Neural cell (in vitro differentiated cells): ENCODE measurements around the gene MAFB. TPM values are rescaled to one million over a fixed set of nuclear protein-coding genes. Genes with fewer than 3 reads are reported as not detected.

Source experiments
- H2AFZ ChIP-seq: fragments of 200-600, 300-800 bp; sonication (generic), shearing (Covaris generic); 2 replicates; pipeline ENCODE4 v1.6.0; 2014; ENCODE audit warnings: low read depth, mild to moderate bottlenecking, antibody characterized with exemption, low read length, moderate library complexity
- H3F3A ChIP-seq: fragments of 200-600 bp; shearing (Covaris generic); 2 replicates; pipeline ENCODE4 v1.6.1; 2016; ENCODE audit warnings: mild to moderate bottlenecking, moderate library complexity, mixed read lengths, antibody characterized with exemption, low read length; ENCODE audit not compliant: insufficient read depth, poor library complexity, severe bottlenecking
- H3K27ac ChIP-seq: fragments of 200-600, 300-800 bp; sonication (generic), shearing (Covaris generic); 2 replicates; pipeline ENCODE4 v1.5.1; 2014; ENCODE audit warnings: mild to moderate bottlenecking, low read length, moderate library complexity
- H3K27me3 ChIP-seq: fragments of 300-800, 200-600 bp; sonication (generic), shearing (Covaris generic); 2 replicates; pipeline ENCODE4 v1.6.0; 2014; ENCODE audit warnings: mild to moderate bottlenecking, low read depth, low read length, moderate library complexity; ENCODE audit not compliant: insufficient read depth
- H3K36me3 ChIP-seq: fragments of 300-800, 200-600 bp; sonication (generic), shearing (Covaris generic); 2 replicates; pipeline ENCODE4 v1.5.1; 2014; ENCODE audit warnings: mild to moderate bottlenecking, antibody characterized with exemption, low read length, moderate library complexity; ENCODE audit not compliant: insufficient read depth
- H3K4me2 ChIP-seq: fragments of 300-800, 200-600 bp; sonication (generic), shearing (Covaris generic); 2 replicates; pipeline ENCODE4 v1.6.0; 2014; ENCODE audit warnings: mild to moderate bottlenecking, low read length
- H3K4me3 ChIP-seq: fragments of 300-800, 200-600 bp; sonication (generic), shearing (Covaris generic); 2 replicates; pipeline ENCODE4 v1.5.1; 2014; ENCODE audit warnings: mild to moderate bottlenecking, low read length, moderate library complexity
- H3K79me2 ChIP-seq: fragments of 200-600 bp; shearing (Covaris generic); replicated peaks from 2 replicates; pipeline ENCODE4 v1.6.0; 2014; ENCODE audit warnings: mild to moderate bottlenecking, low read length, moderate library complexity; ENCODE audit not compliant: insufficient read depth
- H3K9ac ChIP-seq: fragments of 300-800, 200-600 bp; sonication (generic), shearing (Covaris generic); 2 replicates; pipeline ENCODE4 v1.6.1; 2016; ENCODE audit warnings: mild to moderate bottlenecking, low read length, mixed read lengths
- H3K9me2 ChIP-seq: fragments of 200-600 bp; shearing (Covaris generic); 2 replicates; pipeline ENCODE4 v1.6.1; 2016; ENCODE audit warnings: mild to moderate bottlenecking, low read length, mixed read lengths; ENCODE audit not compliant: insufficient read depth
- H3K9me3 ChIP-seq: fragments of 200-600, 300-800 bp; sonication (generic), shearing (Covaris generic); 2 replicates; pipeline ENCODE4 v1.6.1; 2016; ENCODE audit warnings: mild to moderate bottlenecking, mixed run types, low read length, moderate library complexity, mixed read lengths
- H4K20me1 ChIP-seq: fragments of 200-600 bp; shearing (Covaris generic); 2 replicates; pipeline ENCODE4 v1.6.1; 2016; ENCODE audit warnings: mild to moderate bottlenecking, mixed run types; ENCODE audit not compliant: insufficient read depth
- EP300 ChIP-seq: fragments of 450-650 bp; conservative IDR thresholded peaks from 2 replicates; pipeline ENCODE4 v1.6.1; 2014; ENCODE audit warnings: antibody characterized with exemption, mild to moderate bottlenecking, moderate library complexity; ENCODE audit not compliant: poor library complexity, severe bottlenecking
- EZH2 ChIP-seq: fragments of 200-600, 300-800 bp; shearing (Covaris generic), sonication (generic); IDR thresholded peaks from 2 replicates; pipeline ENCODE4 v1.6.1; 2014; ENCODE audit warnings: antibody characterized with exemption, low read length, borderline replicate concordance, mild to moderate bottlenecking; ENCODE audit not compliant: insufficient read depth, poor library complexity, severe bottlenecking
- MXI1 ChIP-seq: fragments of 450-650 bp; conservative IDR thresholded peaks from 2 replicates; pipeline ENCODE4 v1.6.1; 2014; ENCODE audit warnings: antibody characterized with exemption, mild to moderate bottlenecking; ENCODE audit not compliant: poor library complexity, severe bottlenecking
- POLR2AphosphoS5 ChIP-seq: IDR thresholded peaks from 2 replicates; pipeline ENCODE4 v1.6.1; 2012
- RAD21 ChIP-seq: fragments of 450-650 bp; conservative IDR thresholded peaks from 2 replicates; pipeline ENCODE4 v1.6.1; 2014; ENCODE audit warnings: antibody characterized with exemption, mild to moderate bottlenecking, moderate library complexity
- REST ChIP-seq: IDR thresholded peaks from 2 replicates; pipeline ENCODE4 v1.6.1; 2012; ENCODE audit warnings: borderline replicate concordance
- SMC3 ChIP-seq: fragments of 450-650 bp; conservative IDR thresholded peaks from 2 replicates; pipeline ENCODE4 v1.6.1; 2014; ENCODE audit warnings: antibody characterized with exemption, mild to moderate bottlenecking, moderate library complexity; ENCODE audit not compliant: poor library complexity
- TAF1 ChIP-seq: IDR thresholded peaks from 2 replicates; pipeline ENCODE4 v1.6.1; 2012; ENCODE audit warnings: low read depth
- polyA plus RNA-seq: library from polyadenylated mRNA; depleted of rRNA; stranded (reverse); fragments of >200 nt; gene quantifications from 2 replicates; pipeline ENCODE4 v1.2.3, GENCODE V29; 2014
- TF ChIP-seq, protein P1 (sequence below): fragments of 450-650 bp; IDR thresholded peaks from 2 replicates; pipeline ENCODE4 v1.5.1; 2014; ENCODE audit warnings: antibody characterized with exemption, mild to moderate bottlenecking, moderate library complexity; ENCODE audit not compliant: poor library complexity, severe bottlenecking

The MAFB gene
- polyA plus RNA-seq, 1 donor from 2014 or later = 5.6 TPM

GRCh38 chr20:40692240-40693011, 3.4 kb upstream of the MAFB start:
- Histone ChIP-seq H3K4me3 (peak overlapping the region; percentile 56), H3K27me3 (peaks cover 83% of the 10 kb centered on the region), H3K9me2 (no peaks in the 10 kb centered on the region), H3K79me2 (no peaks in the 10 kb centered on the region), H4K20me1 (peaks cover 2% of the 10 kb centered on the region), H3K4me2 (peak overlapping the region; percentile 17), H2AFZ (no peak overlapping the region), H3K36me3 (no peaks in the 10 kb centered on the region), H3F3A (no peaks in the 10 kb centered on the region), H3K9me3 (no peaks in the 10 kb centered on the region), H3K9ac (no peak overlapping the region), H3K27ac (no peak overlapping the region)
- TF ChIP-seq EP300 (no peak), EZH2 (peak; percentile 2)

DNA sequence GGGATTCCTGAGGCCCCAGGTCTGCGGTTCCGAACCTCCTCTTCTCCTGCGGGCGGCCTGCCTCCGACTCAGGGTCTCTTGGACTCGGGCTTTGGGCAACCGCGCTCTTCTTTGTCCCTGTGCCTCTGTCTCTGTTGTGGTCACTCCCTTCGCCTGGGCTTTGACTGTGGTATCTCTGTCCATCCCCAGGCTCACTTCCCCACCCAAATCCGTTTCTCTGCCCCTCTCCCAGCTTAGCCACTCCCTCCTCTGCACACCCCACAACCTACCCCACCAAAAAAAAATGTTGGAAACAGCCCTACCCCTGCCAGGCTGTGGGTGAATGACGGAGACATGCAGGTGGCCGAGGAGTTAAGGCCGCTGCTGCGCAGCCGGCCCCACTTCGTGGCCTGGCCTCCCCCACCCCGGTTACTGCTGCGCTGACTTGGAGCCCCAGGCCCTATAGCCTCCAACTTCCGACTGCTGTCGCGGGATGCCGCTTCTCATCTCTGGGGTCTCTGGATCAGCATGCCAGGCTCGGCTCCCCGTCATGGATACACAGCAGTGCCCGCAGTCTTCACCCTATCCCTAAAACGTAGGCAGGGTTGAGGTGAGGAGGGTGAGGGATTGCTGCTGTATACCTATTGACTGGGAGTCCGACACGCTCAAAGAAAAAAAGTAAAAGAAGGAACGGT, 2.7 kb upstream of the MAFB start:
- Histone ChIP-seq H4K20me1 (peaks cover 8% of the 10 kb centered on the region), H3K4me3 (no peak overlapping the region), H3K27me3 (peaks cover 87% of the 10 kb centered on the region), H3F3A (no peaks in the 10 kb centered on the region), H3K9me3 (no peaks in the 10 kb centered on the region), H3K4me2 (no peak overlapping the region), H3K9me2 (no peaks in the 10 kb centered on the region), H2AFZ (no peak overlapping the region), H3K27ac (no peak overlapping the region), H3K36me3 (no peaks in the 10 kb centered on the region), H3K9ac (no peak overlapping the region), H3K79me2 (peaks cover 4% of the 10 kb centered on the region)
- TF ChIP-seq POLR2AphosphoS5 (no peak), RAD21 (no peak), SMC3 (no peak), EP300 (no peak), TAF1 (no peak), EZH2 (peak; percentile 80)
- TF ChIP-seq, protein P1, sequence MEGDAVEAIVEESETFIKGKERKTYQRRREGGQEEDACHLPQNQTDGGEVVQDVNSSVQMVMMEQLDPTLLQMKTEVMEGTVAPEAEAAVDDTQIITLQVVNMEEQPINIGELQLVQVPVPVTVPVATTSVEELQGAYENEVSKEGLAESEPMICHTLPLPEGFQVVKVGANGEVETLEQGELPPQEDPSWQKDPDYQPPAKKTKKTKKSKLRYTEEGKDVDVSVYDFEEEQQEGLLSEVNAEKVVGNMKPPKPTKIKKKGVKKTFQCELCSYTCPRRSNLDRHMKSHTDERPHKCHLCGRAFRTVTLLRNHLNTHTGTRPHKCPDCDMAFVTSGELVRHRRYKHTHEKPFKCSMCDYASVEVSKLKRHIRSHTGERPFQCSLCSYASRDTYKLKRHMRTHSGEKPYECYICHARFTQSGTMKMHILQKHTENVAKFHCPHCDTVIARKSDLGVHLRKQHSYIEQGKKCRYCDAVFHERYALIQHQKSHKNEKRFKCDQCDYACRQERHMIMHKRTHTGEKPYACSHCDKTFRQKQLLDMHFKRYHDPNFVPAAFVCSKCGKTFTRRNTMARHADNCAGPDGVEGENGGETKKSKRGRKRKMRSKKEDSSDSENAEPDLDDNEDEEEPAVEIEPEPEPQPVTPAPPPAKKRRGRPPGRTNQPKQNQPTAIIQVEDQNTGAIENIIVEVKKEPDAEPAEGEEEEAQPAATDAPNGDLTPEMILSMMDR = no peak

- Histone ChIP-seq H3K27ac (no peak overlapping the region), H3K4me2 (no peak overlapping the region), H3K36me3 (no peaks in the 10 kb centered on the region), H2AFZ (no peak overlapping the region), H3F3A (no peaks in the 10 kb centered on the region), H3K27me3 (peaks cover 90% of the 10 kb centered on the region), H3K9ac (no peak overlapping the region), H4K20me1 (peaks cover 12% of the 10 kb centered on the region), H3K4me3 (peak overlapping the region; percentile 92), H3K79me2 (peaks cover 8% of the 10 kb centered on the region), H3K9me2 (no peaks in the 10 kb centered on the region), H3K9me3 (no peaks in the 10 kb centered on the region)
- TF ChIP-seq, protein P1 = no peak
- no peak for TF ChIP-seq EZH2
- no peak for TF ChIP-seq RAD21
- no peak for TF ChIP-seq REST
- no peak for TF ChIP-seq EP300
- no peak for TF ChIP-seq TAF1
- TF ChIP-seq SMC3 = no peak
- no peak for TF ChIP-seq MXI1
- TF ChIP-seq POLR2AphosphoS5 = no peak
These were observed 2.0 kb upstream of the MAFB start for GRCh38 chr20:40690836-40691565.
